Measurements from ENCODE around the gene ENHO. TPM values are rescaled to one million over a fixed set of nuclear protein-coding genes. Genes with fewer than 3 reads are reported as not detected.

Gene ENHO
- total and polyA plus RNA-seq, 12 donors = 0.24 to 1.6 (median 0.88) TPM; not detected in 7

- no peak overlapping the region for H3K4me3 ChIP-seq
- WGBS, 4 donors = 71 to 81% (median 73%) methylated on average over 2 of the region's 2 CpGs
- no peaks in the 10 kb centered on the region for H3K27me3 ChIP-seq
- H3K27ac ChIP-seq = no peak overlapping the region
- no peaks in the 10 kb centered on the region for H3K4me1 ChIP-seq (replicated peaks in 1 of 2)
- no peak for TF ChIP-seq POLR2A (IDR thresholded peaks at IDR 0.05)
- TF ChIP-seq CTCF (IDR thresholded peaks at IDR 0.05) = no peak
- no peak for DNase-seq
- H3K36me3 ChIP-seq (replicated peaks in 1 of 2) = no peaks in the 10 kb centered on the region
- intact Hi-C loops (cut with DNase I) = no loop called here
- H3K9me3 ChIP-seq (replicated peaks in 1 of 3) = no peaks in the 10 kb centered on the region
These were observed 9.1 kb downstream of the ENHO start for GRCh38 chr9:34513567-34514214.

- H3K27ac ChIP-seq = no peak overlapping the region
- intact Hi-C loops (cut with DNase I) = no loop called here
- H3K36me3 ChIP-seq (replicated peaks in 1 of 2) = no peaks in the 10 kb centered on the region
- no peaks in the 10 kb centered on the region for H3K27me3 ChIP-seq
- H3K9me3 ChIP-seq (replicated peaks in 1 of 3) = no peaks in the 10 kb centered on the region
- DNase-seq = no peak
- no peak overlapping the region for H3K4me3 ChIP-seq
- 65 to 76% (median 71%) methylated on average over 4 to 9 of the region's 9 CpGs for WGBS, 4 donors
- no peaks in the 10 kb centered on the region for H3K4me1 ChIP-seq (replicated peaks in 1 of 2)
- TF ChIP-seq CTCF (IDR thresholded peaks at IDR 0.05) = no peak
- no peak for TF ChIP-seq POLR2A (IDR thresholded peaks at IDR 0.05)
These were observed 10.4 kb downstream of the ENHO start for GRCh38 chr9:34512131-34513078.

- Histone ChIP-seq H3K4me3 (no peak overlapping the region), H3K36me3 (replicated peaks in 1 of 2) (no peaks in the 10 kb centered on the region), H3K9me3 (replicated peaks in 1 of 3) (no peaks in the 10 kb centered on the region), H3K27ac (no peak overlapping the region), H3K27me3 (no peaks in the 10 kb centered on the region), H3K4me1 (replicated peaks in 1 of 2) (no peaks in the 10 kb centered on the region)
- no peak for TF ChIP-seq CTCF (IDR thresholded peaks at IDR 0.05)
- TF ChIP-seq POLR2A (IDR thresholded peaks at IDR 0.05) = no peak
- intact Hi-C loops (cut with DNase I) = no loop called here
- 71 to 81% (median 75%) methylated on average over 7 to 13 of the region's 13 CpGs for WGBS, 4 donors
- no peak for DNase-seq
These were observed 12.0 kb downstream of the ENHO start for GRCh38 chr9:34510497-34511468.

All from adrenal gland (tissue), 12 donors.